T-helper 1 cell treated with Interleukin-12 subunit alpha and Interleukin-12 subunit beta and Interleukin-4 antibody, amounts not matched to agents 30 ng/mL and 1 ng/mL, for 36 hours (primary cell): ENCODE measurements around the gene GAREM2. TPM values are rescaled to one million over a fixed set of nuclear protein-coding genes. Genes with fewer than 3 reads are reported as not detected.

Source experiments
- intact Hi-C: fragments of 100-400 bp; cut with micrococcal nuclease; formaldehyde crosslinking; loops from one replicate; pipeline ENCODE4 v1.15.1; 2024
- total RNA-seq: library from RNA; stranded (reverse); gene quantifications from 2 replicates; pipeline ENCODE4 v1.2.3, GENCODE V29; 2022

GAREM2 gene
- total RNA-seq, 1 donor from 2014 or later, result 6.1 TPM

DNA sequence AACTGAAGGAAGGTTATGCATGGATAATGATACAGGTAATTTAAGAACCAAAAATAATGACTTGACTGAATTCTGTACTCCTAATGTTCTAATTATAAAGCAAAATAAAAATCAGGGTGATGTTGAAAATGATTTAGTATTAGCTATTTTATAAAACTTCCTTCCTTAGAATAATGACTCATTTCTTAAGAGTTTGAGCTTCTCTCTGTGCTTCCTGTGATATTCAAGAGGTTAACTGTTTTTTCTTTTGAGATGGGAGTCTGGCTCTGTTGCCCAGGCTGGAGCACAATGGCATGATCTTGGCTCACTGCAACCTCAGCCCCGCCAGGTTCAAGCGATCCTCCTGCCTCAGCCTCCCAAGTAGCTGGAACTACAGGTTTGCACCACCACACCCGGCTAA, 56.7 kb downstream of the GAREM2 start:
- intact Hi-C loops, result no loop called here

DNA sequence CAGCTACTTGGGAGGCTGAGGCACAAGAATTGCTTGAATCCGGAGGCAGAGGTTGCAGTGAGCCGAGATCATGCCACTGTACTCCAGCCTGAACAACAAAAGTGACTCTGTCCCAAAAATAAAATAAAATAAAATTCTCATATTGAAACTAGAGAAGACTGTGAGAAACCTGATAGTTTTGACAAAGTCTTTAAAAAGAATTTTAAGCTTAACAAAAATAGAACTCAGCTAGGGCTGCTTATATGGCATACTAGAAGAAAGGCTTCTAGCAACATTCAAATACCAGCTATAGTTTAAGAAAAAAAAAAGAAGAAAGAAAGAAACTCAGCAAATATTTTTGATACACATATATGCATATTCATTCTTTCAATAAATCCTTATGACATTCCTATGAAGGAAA, 57.9 kb downstream of the GAREM2 start:
- intact Hi-C loops, result no loop called here

GRCh38 chr2:26235089-26235488, 62.2 kb downstream of the GAREM2 start:
- intact Hi-C loops, result loop anchor here (1.0 to 2.0 kb wide), 2 partner anchors 96 to 234 kb away; no protein-coding TSS in a partner anchor

GRCh38 chr2:26237868-26238267, 65.0 kb downstream of the GAREM2 start:
- intact Hi-C loops, result no loop called here

DNA sequence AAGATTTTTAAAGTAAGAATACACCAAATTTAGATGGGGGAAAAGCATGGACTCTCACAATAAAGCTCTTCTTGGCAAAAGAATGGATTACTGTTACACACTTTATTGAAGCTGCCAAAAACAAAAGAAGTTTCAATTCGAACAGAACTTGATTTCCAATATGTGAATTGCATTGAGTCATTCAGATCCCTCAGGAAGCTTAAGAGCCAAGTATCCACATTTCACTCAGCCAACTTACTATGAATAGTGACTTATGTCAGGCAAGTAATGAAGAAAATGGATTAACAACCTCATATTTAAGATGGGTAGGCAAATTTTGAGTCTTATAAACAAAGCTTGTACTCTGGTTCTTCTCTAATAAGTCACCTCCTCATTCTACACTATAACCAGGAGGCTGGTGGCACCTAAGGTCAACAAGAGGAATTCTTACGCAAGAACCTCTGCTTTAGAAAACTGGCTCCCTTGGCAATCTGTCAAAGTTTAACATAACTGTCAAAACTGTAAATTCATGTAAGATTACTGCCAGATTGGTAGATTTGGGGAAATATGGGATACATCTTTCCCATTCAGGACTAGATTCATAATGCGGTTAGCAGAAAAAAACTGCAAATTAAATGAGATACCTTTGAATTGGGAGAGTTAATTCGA, 65.5 kb downstream of the GAREM2 start:
- intact Hi-C loops, result no loop called here

Other genes starting within 250 kb of the GAREM2 start
- gene KIF3C, start 190.6 kb upstream of the GAREM2 start, total RNA-seq, result 5.6 and 6.0 TPM in 2 replicates
- 117 and 126 TPM in 2 replicates for gene RAB10, start 139.0 kb upstream of the GAREM2 start, total RNA-seq
- 101 and 105 TPM in 2 replicates for gene HADHA, start 71.5 kb downstream of the GAREM2 start, total RNA-seq
- gene HADHB, start 71.9 kb downstream of the GAREM2 start, total RNA-seq, result 69.6 and 71.8 TPM in 2 replicates
- gene SELENOI, start 173.1 kb downstream of the GAREM2 start, total RNA-seq, result 37.0 and 37.2 TPM in 2 replicates
- 2.8 and 3.9 TPM in 2 replicates for gene ADGRF3, start 173.7 kb downstream of the GAREM2 start, total RNA-seq
- not detected in 2 replicates for gene DRC1, start 228.8 kb downstream of the GAREM2 start, total RNA-seq